C4-2B (cell line): ENCODE data around the gene MAGI3.

ENCODE experiments used
- CTCF ChIP-seq: fragments of 450-650 bp; conservative IDR thresholded peaks from 2 replicates; pipeline ENCODE4 v1.5.1; 2017; ENCODE audit warnings: mild to moderate bottlenecking
- ZFX ChIP-seq: fragments of 450-650 bp; IDR thresholded peaks from 2 replicates; pipeline ENCODE4 v1.6.1; 2017

DNA sequence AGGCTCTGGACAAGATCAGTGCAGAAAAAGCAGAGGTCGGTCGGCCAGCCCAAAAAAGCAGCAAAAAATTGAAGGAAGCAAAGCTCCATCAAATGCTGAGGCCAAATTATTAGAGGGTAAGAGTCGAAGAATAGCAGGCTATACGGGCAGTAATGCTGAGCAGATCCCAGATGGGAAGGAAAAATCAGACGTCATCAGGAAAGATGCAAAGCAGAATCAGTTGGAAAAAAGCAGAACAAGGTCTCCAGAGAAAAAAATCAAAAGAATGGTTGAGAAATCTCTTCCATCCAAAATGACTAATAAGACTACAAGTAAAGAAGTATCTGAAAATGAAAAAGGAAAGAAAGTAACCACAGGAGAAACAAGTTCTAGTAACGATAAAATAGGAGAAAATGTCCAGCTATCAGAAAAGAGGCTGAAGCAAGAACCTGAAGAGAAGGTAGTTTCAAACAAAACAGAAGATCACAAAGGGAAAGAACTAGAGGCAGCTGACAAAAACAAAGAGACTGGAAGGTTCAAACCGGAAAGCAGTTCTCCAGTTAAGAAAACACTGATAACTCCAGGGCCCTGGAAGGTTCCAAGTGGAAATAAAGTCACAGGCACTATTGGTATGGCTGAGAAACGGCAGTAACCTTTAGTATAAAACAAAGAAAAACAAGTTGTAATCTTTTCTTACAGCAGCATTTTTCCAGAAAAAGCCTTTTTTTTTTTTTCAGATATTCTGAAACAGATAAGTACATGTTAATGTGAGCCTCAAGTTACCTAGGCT lies 293.3 kb downstream of the MAGI3 start:
- TF ChIP-seq CTCF (no peak), ZFX (no peak)
